WTC11 (cell line): Measurements from ENCODE around the gene DLGAP4.

Experiments used
- CTCF ChIP-seq: fragments of 200-600 bp; IDR thresholded peaks from 2 replicates; pipeline ENCODE4 v1.8.0; 2022; ENCODE audit warnings: antibody characterized with exemption
- E2F4 ChIP-seq: sonication (generic); formaldehyde crosslinking; IDR thresholded peaks from 2 replicates; pipeline ENCODE4 v1.8.1; 2022; ENCODE audit warnings: low read depth, mild to moderate bottlenecking, moderate library complexity, missing genetic modification reagents, borderline replicate concordance
- FOXK1 ChIP-seq: sonication (generic); formaldehyde crosslinking; IDR thresholded peaks from 2 replicates; pipeline ENCODE4 v1.8.0; 2022; ENCODE audit warnings: mild to moderate bottlenecking, moderate library complexity, missing genetic modification reagents
- IRF1 ChIP-seq: sonication (generic); formaldehyde crosslinking; IDR thresholded peaks from 2 replicates; pipeline ENCODE4 v1.8.0; 2023; ENCODE audit warnings: missing genetic modification reagents
- TF ChIP-seq, protein P1 (sequence below): sonication (generic); formaldehyde crosslinking; IDR thresholded peaks from 2 replicates; pipeline ENCODE4 v1.8.1; 2023; ENCODE audit warnings: mild to moderate bottlenecking, missing genetic modification reagents, moderate library complexity
- TF ChIP-seq, protein P2 (sequence below): sonication (generic); formaldehyde crosslinking; IDR thresholded peaks from 2 replicates; pipeline ENCODE4 v1.8.1; 2023; ENCODE audit warnings: mild to moderate bottlenecking, missing genetic modification reagents, borderline replicate concordance

- TF ChIP-seq IRF1, result no peak
- TF ChIP-seq, protein P1, sequence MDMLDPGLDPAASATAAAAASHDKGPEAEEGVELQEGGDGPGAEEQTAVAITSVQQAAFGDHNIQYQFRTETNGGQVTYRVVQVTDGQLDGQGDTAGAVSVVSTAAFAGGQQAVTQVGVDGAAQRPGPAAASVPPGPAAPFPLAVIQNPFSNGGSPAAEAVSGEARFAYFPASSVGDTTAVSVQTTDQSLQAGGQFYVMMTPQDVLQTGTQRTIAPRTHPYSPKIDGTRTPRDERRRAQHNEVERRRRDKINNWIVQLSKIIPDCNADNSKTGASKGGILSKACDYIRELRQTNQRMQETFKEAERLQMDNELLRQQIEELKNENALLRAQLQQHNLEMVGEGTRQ (CRISPR knock-in tag), result no peak
- TF ChIP-seq CTCF, result no peak
- TF ChIP-seq, protein P2, sequence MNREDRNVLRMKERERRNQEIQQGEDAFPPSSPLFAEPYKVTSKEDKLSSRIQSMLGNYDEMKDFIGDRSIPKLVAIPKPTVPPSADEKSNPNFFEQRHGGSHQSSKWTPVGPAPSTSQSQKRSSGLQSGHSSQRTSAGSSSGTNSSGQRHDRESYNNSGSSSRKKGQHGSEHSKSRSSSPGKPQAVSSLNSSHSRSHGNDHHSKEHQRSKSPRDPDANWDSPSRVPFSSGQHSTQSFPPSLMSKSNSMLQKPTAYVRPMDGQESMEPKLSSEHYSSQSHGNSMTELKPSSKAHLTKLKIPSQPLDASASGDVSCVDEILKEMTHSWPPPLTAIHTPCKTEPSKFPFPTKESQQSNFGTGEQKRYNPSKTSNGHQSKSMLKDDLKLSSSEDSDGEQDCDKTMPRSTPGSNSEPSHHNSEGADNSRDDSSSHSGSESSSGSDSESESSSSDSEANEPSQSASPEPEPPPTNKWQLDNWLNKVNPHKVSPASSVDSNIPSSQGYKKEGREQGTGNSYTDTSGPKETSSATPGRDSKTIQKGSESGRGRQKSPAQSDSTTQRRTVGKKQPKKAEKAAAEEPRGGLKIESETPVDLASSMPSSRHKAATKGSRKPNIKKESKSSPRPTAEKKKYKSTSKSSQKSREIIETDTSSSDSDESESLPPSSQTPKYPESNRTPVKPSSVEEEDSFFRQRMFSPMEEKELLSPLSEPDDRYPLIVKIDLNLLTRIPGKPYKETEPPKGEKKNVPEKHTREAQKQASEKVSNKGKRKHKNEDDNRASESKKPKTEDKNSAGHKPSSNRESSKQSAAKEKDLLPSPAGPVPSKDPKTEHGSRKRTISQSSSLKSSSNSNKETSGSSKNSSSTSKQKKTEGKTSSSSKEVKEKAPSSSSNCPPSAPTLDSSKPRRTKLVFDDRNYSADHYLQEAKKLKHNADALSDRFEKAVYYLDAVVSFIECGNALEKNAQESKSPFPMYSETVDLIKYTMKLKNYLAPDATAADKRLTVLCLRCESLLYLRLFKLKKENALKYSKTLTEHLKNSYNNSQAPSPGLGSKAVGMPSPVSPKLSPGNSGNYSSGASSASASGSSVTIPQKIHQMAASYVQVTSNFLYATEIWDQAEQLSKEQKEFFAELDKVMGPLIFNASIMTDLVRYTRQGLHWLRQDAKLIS (CRISPR knock-in tag), result no peak
- TF ChIP-seq E2F4 (CRISPR knock-in tag), result no peak
- TF ChIP-seq FOXK1 (CRISPR knock-in tag), result no peak
Measured at GRCh38 chr20:36543184-36544133, 237.3 kb downstream of the DLGAP4 start.
